ENCODE data around the gene CAMTA1.

The CAMTA1 gene

GRCh38 chr1:6935911-6936690 is 150.8 kb downstream of the CAMTA1 start:
- no peaks in the 10 kb centered on the region for H3K36me3 ChIP-seq
- no peak for TF ChIP-seq Cebpa-rat (IDR thresholded peaks at IDR 0.05)
- H4K20me1 ChIP-seq, result peaks cover 0 to 9% (median 0%) of the 10 kb centered on the region in 11 experiments; a peak in 1 of 22 replicates
- H3K9ac ChIP-seq, result no peak overlapping the region
- peaks cover 0 to 6% (median 0%) of the 10 kb centered on the region in 11 experiments; a peak in 2 of 22 replicates for H3K9me3 ChIP-seq (replicated peaks in 1 of 11)
- H3K4me2 ChIP-seq, result peak overlapping the region in 4 of 11 experiments; percentile 10 to 26 (median 19); a peak in 4 of 22 replicates
- peaks cover 24 to 40% (median 34%) of the 10 kb centered on the region in 11 experiments for H3K27me3 ChIP-seq
- peaks cover 2 to 26% (median 14%) of the 10 kb centered on the region in 10 experiments; a peak in 18 of 20 replicates for H3K4me1 ChIP-seq
- H3K4me3 ChIP-seq, result no peak overlapping the region
- no peak overlapping the region for H3K27ac ChIP-seq

GRCh38 chr1:6937048-6937447 is 151.8 kb downstream of the CAMTA1 start:
- no peak for TF ChIP-seq Cebpa-rat (IDR thresholded peaks at IDR 0.05)
- H3K4me2 ChIP-seq, result no peak overlapping the region
- H3K27ac ChIP-seq, result no peak overlapping the region
- H3K4me3 ChIP-seq, result no peak overlapping the region
- H4K20me1 ChIP-seq, result peaks cover 0 to 9% (median 0%) of the 10 kb centered on the region in 11 experiments; a peak in 2 of 22 replicates
- peaks cover 24 to 40% (median 34%) of the 10 kb centered on the region in 11 experiments for H3K27me3 ChIP-seq
- H3K9ac ChIP-seq, result no peak overlapping the region
- H3K9me3 ChIP-seq (replicated peaks in 1 of 11), result peaks cover 0 to 6% (median 0%) of the 10 kb centered on the region in 11 experiments; a peak in 3 of 22 replicates
- H3K4me1 ChIP-seq, result peaks cover 0 to 20% (median 8%) of the 10 kb centered on the region in 10 experiments; a peak in 10 of 20 replicates
- no peaks in the 10 kb centered on the region for H3K36me3 ChIP-seq

DNA sequence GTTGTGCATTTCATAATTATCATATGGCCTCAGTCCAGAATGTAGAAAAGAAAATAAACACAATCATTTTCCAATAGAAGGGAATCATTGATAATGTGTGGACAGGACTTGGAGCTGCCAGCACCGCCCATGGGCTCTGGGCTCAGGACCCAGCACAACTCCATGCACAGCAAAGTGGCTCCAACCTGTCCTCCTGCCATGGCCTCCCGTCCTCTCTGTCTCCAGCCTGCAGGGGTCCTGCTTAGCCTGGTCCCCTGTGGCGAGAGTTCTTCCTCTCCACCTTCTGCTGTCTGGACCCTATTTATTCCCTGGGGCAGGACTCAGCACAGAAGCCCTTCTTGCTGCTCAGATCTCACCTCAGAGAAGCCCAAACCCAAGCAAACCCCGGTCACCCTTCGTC is 154.1 kb downstream of the CAMTA1 start:
- no peak for TF ChIP-seq Cebpa-rat (IDR thresholded peaks at IDR 0.05)
- H3K36me3 ChIP-seq, result no peaks in the 10 kb centered on the region

DNA sequence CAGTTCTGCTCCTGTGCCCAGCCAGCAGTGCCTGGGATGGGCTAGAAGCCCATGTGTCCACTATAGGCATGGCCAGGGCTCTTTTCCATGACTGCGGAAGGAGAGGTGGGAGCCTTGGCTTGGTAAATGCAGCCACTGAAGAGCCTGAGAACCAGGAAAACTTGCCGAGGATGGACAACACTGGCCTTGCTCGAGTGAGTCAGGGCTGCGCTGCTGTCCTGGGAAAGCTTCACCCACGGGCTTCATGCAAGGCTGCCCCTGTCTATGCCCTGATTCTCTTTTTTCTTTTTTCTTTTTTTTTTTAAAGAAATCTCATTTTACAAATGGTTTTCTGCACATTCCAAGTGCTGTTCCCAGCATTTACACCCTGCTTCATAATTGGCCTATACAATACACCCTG is 156.5 kb downstream of the CAMTA1 start:
- no peak overlapping the region for H3K4me3 ChIP-seq
- no peak overlapping the region for H3K4me2 ChIP-seq
- H3K9ac ChIP-seq, result no peak overlapping the region
- no peaks in the 10 kb centered on the region; a peak in 1 of 22 replicates for H4K20me1 ChIP-seq
- no peak for TF ChIP-seq Cebpa-rat (IDR thresholded peaks at IDR 0.05)
- no peak overlapping the region for H3K27ac ChIP-seq
- no peaks in the 10 kb centered on the region for H3K36me3 ChIP-seq
- peaks cover 0 to 10% (median 7%) of the 10 kb centered on the region in 10 experiments; a peak in 10 of 20 replicates for H3K4me1 ChIP-seq
- H3K27me3 ChIP-seq, result peaks cover 0 to 6% (median 4%) of the 10 kb centered on the region in 11 experiments; a peak in 17 of 22 replicates
- H3K9me3 ChIP-seq (replicated peaks in 1 of 11), result peaks cover 0 to 6% (median 0%) of the 10 kb centered on the region in 11 experiments; a peak in 3 of 22 replicates

More for the DNA sequence above, 154.1 kb downstream of the CAMTA1 start:
- peaks cover 22 to 30% (median 28%) of the 10 kb centered on the region in 11 experiments for H3K27me3 ChIP-seq
- peaks cover 0 to 3% (median 0%) of the 10 kb centered on the region in 11 experiments; a peak in 2 of 22 replicates for H4K20me1 ChIP-seq
- peaks cover 0 to 6% (median 0%) of the 10 kb centered on the region in 11 experiments; a peak in 3 of 22 replicates for H3K9me3 ChIP-seq (replicated peaks in 1 of 11)
- no peak overlapping the region for H3K4me2 ChIP-seq
- H3K4me1 ChIP-seq, result peaks cover 0 to 20% (median 8%) of the 10 kb centered on the region in 10 experiments; a peak in 10 of 20 replicates
- H3K27ac ChIP-seq, result no peak overlapping the region
- no peak overlapping the region for H3K9ac ChIP-seq
- no peak overlapping the region for H3K4me3 ChIP-seq

- Histone ChIP-seq H4K20me1 (no peaks in the 10 kb centered on the region; a peak in 1 of 22 replicates), H3K27me3 (no peaks in the 10 kb centered on the region), H3K27ac (no peak overlapping the region), H3K36me3 (no peaks in the 10 kb centered on the region), H3K4me1 (peaks cover 0 to 10% (median 6%) of the 10 kb centered on the region in 10 experiments; a peak in 10 of 20 replicates), H3K9ac (no peak overlapping the region), H3K4me3 (no peak overlapping the region), H3K9me3 (replicated peaks in 1 of 11) (peaks cover 0 to 6% (median 0%) of the 10 kb centered on the region in 11 experiments; a peak in 3 of 22 replicates), H3K4me2 (no peak overlapping the region)
- no peak for TF ChIP-seq Cebpa-rat (IDR thresholded peaks at IDR 0.05)
These were observed 157.7 kb downstream of the CAMTA1 start for GRCh38 chr1:6942990-6943389.

GRCh38 chr1:6944434-6944833 is 159.2 kb downstream of the CAMTA1 start:
- H3K9me3 ChIP-seq (replicated peaks in 1 of 11), result peaks cover 0 to 6% (median 0%) of the 10 kb centered on the region in 11 experiments; a peak in 3 of 22 replicates
- no peak overlapping the region for H3K9ac ChIP-seq
- TF ChIP-seq Cebpa-rat (IDR thresholded peaks at IDR 0.05), result peak in 2 of 11 experiments; percentile 34 to 36; a peak in 1 of 22 replicates
- 0 out of 20 replicates have a peak, but pooled peaks cover 0 to under 1% (median 0%) of the 10 kb centered on the region in 10 experiments for H3K4me1 ChIP-seq
- no peak overlapping the region for H3K4me3 ChIP-seq
- H3K27me3 ChIP-seq, result no peaks in the 10 kb centered on the region
- H3K4me2 ChIP-seq, result no peak overlapping the region
- H4K20me1 ChIP-seq, result no peaks in the 10 kb centered on the region; a peak in 1 of 22 replicates
- H3K27ac ChIP-seq, result no peak overlapping the region
- H3K36me3 ChIP-seq, result no peaks in the 10 kb centered on the region

GRCh38 chr1:6947952-6948351 is 162.7 kb downstream of the CAMTA1 start:
- TF ChIP-seq Cebpa-rat (IDR thresholded peaks at IDR 0.05), result no peak
- H3K9me3 ChIP-seq (replicated peaks in 1 of 11), result no peaks in the 10 kb centered on the region
- no peaks in the 10 kb centered on the region for H3K27me3 ChIP-seq
- peaks cover 0 to 23% (median 17%) of the 10 kb centered on the region in 10 experiments; a peak in 16 of 20 replicates for H3K4me1 ChIP-seq
- H3K27ac ChIP-seq, result no peak overlapping the region
- no peaks in the 10 kb centered on the region for H4K20me1 ChIP-seq
- no peaks in the 10 kb centered on the region for H3K36me3 ChIP-seq
- no peak overlapping the region for H3K4me2 ChIP-seq
- H3K9ac ChIP-seq, result no peak overlapping the region
- H3K4me3 ChIP-seq, result no peak overlapping the region

GRCh38 chr1:6948416-6948815 is 163.2 kb downstream of the CAMTA1 start:
- no peaks in the 10 kb centered on the region for H3K9me3 ChIP-seq (replicated peaks in 1 of 11)
- H3K4me2 ChIP-seq, result no peak overlapping the region
- peaks cover 0 to 23% (median 17%) of the 10 kb centered on the region in 10 experiments; a peak in 16 of 20 replicates for H3K4me1 ChIP-seq
- no peak for TF ChIP-seq Cebpa-rat (IDR thresholded peaks at IDR 0.05)
- H4K20me1 ChIP-seq, result no peaks in the 10 kb centered on the region
- no peaks in the 10 kb centered on the region for H3K27me3 ChIP-seq
- no peak overlapping the region for H3K4me3 ChIP-seq
- no peak overlapping the region for H3K9ac ChIP-seq
- H3K27ac ChIP-seq, result no peak overlapping the region
- no peaks in the 10 kb centered on the region for H3K36me3 ChIP-seq

GRCh38 chr1:6948861-6949260 is 163.6 kb downstream of the CAMTA1 start:
- Histone ChIP-seq H3K4me1 (peaks cover 0 to 23% (median 18%) of the 10 kb centered on the region in 10 experiments; a peak in 16 of 20 replicates), H3K4me3 (no peak overlapping the region), H3K27ac (no peak overlapping the region), H3K36me3 (no peaks in the 10 kb centered on the region), H3K27me3 (no peaks in the 10 kb centered on the region), H3K4me2 (no peak overlapping the region), H3K9ac (no peak overlapping the region), H3K9me3 (replicated peaks in 1 of 11) (no peaks in the 10 kb centered on the region), H4K20me1 (no peaks in the 10 kb centered on the region)
- no peak for TF ChIP-seq Cebpa-rat (IDR thresholded peaks at IDR 0.05)

Data from BLaER1 treated with 17β-estradiol and CSF1 and Interleukin-3, amounts not matched to agents 10 nM and 100 nM (cell line).